Retinal pigment epithelial cell (primary cell): ENCODE measurements around the gene SUSD3.
"Not testable (repeated sequence)": the region's sequence is repeated elsewhere in the genome, so short reads cannot be mapped to it uniquely, and the experiment has no call there.

ENCODE experiments used
- DNase-seq: peaks from one replicate; pipeline ENCODE4 v3.0.0-alpha.2; 2010; ENCODE audit warnings: low read depth
- H3K4me3 ChIP-seq: 2 replicates; pipeline ENCODE4 v1.5.1; 2011; ENCODE audit warnings: mild to moderate bottlenecking, low read length, control low read depth, moderate library complexity
- TF ChIP-seq, protein P1 (sequence below): conservative IDR thresholded peaks from 2 replicates; pipeline ENCODE4 v1.5.1; 2011; ENCODE audit warnings: low read depth, low read length, control low read depth, inconsistent platforms

The SUSD3 gene

DNA sequence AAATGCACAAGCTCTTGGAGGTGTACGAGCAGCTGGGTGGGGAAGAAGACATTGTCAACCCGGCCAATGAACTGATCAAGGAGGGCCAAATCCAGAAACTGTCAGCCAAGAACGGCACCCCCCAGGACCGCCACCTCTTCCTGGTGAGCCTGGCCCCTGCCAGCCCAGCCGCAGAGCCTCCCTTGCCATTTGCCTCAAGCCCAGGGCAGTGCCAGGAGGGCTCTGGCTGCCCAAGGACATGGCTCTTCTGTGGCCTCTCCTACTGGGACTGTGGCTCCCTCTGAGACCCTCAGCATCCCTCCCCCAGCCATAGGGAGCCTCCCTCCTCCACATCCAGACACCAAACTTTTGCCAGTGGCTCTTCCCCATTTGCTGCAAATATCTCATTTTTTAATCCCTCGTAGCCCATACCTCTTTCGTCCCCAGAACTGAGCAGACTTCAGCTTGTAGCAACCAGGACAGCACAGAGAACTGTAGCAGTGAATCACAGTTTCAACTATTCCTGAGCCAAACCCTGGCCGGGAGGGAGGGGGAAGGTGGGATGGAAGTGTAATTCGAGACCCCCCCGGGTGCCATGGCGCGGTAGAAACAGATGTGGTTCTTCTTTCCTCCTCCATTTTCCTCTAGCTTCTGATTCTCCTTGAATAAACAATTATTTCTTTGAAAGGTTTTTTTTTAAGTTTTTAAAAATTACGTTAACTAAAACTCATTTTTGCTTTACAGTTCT is 44.5 kb upstream of the SUSD3 start:
- no peak for DNase-seq
- TF ChIP-seq, protein P1, sequence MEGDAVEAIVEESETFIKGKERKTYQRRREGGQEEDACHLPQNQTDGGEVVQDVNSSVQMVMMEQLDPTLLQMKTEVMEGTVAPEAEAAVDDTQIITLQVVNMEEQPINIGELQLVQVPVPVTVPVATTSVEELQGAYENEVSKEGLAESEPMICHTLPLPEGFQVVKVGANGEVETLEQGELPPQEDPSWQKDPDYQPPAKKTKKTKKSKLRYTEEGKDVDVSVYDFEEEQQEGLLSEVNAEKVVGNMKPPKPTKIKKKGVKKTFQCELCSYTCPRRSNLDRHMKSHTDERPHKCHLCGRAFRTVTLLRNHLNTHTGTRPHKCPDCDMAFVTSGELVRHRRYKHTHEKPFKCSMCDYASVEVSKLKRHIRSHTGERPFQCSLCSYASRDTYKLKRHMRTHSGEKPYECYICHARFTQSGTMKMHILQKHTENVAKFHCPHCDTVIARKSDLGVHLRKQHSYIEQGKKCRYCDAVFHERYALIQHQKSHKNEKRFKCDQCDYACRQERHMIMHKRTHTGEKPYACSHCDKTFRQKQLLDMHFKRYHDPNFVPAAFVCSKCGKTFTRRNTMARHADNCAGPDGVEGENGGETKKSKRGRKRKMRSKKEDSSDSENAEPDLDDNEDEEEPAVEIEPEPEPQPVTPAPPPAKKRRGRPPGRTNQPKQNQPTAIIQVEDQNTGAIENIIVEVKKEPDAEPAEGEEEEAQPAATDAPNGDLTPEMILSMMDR = no peak
- H3K4me3 ChIP-seq = no peak overlapping the region

DNA sequence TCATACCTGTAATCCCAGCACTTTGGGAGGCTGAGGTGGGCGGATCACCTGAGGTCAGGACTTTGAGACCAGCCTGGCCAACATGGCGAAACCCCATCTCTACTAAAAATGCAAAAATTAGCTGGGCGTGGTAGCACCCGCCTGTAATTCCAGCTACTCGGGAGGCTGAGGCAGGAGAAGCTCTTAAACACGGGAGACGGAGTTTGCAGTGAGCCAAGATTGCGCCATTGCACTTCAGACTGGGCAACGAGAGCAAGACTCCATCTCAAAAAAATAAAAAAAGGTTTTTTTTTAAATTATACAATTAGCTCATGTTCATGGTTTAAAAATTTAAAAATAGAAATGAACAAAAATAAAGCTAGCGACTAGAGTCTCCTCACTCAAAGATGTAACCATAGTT is 43.3 kb upstream of the SUSD3 start:
- H3K4me3 ChIP-seq, DNase-seq: not testable (repeated sequence)

DNA sequence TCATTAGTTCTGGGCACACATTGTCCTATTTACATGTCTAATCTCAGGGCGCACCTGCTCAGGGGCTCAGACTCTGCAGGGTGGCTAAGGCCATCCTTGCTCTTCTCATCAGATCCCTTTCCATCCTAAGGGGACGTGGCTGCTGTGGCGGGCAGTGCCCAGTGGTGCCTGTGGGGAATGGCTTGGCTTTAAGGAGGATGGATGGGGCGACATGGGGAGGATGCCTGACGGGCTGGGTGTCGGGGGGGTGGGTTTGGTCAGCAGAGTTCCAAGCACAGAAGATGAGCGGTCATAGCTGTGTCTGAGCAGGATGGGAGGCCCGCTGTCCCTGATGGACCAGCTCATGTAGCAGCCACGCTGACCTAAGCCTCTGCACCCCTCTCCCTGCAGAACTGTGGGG is 40.9 kb upstream of the SUSD3 start:
- TF ChIP-seq, protein P1 = no peak
- no peak for DNase-seq
- no peak overlapping the region for H3K4me3 ChIP-seq

DNA sequence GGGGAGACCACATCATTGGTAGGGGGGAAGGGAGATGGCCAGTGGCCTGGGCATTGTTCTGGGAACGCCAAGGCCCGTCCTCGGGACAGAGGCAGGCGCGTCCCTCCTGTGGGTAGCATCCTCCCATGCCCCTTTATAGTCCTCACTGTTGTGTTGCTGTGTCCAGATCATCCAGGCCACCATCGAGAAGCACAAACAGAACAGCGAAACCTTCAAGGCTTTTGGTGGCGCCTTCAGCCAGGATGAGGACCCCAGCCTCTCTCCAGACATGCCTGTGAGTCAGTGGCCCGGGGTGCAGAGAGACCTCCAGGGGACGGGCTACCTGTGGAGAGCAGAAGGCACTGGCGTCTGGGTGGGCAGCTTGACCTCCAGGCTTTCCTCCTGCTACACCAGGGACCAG is 38.4 kb upstream of the SUSD3 start:
- TF ChIP-seq, protein P1 = no peak
- no peak overlapping the region for H3K4me3 ChIP-seq
- no peak for DNase-seq

DNA sequence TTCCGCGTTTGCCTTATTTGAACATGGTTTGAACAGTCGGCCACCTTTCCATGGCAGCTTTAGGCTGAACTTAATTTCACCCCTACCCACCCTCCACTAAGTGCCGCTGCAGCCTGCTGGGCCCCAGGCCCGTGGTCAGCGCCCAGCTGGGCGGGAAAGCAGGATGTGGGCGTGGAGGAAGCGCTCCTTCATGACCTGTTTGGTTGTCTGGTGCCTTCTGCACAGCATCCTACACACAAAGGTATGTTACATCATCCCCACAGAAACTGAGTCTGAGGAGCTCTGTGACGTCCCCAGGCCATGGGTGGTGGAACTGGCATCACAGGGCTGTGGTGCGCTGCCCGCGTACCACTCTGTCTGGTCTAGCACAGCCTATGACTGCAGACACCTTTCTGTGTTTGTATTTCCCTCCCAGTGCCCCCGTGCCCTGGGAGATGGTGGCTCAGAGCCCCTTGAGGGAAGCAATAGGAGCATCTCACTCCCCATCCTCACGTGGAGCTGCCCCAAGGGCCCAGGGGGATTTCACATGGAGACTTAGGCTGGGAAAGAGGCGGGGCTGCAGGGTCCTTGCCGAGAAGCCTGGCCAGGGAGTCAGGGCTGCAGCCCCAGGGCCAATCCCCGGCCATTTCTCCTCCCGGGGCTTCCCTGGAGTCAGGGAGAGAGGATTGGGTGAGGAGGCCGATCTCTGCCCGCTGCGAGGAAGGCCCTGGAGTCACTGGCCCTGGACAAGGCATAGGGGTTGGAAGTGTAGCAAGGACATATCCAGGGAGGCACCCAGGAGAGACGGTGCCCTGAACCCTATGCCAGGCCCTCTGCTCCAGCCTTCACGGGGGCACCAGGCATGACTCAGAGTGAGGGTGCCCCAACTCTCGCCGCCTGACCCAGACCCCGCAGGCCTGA is 37.5 kb upstream of the SUSD3 start:
- TF ChIP-seq, protein P1 = no peak
- DNase-seq = no peak
- no peak overlapping the region for H3K4me3 ChIP-seq

DNA sequence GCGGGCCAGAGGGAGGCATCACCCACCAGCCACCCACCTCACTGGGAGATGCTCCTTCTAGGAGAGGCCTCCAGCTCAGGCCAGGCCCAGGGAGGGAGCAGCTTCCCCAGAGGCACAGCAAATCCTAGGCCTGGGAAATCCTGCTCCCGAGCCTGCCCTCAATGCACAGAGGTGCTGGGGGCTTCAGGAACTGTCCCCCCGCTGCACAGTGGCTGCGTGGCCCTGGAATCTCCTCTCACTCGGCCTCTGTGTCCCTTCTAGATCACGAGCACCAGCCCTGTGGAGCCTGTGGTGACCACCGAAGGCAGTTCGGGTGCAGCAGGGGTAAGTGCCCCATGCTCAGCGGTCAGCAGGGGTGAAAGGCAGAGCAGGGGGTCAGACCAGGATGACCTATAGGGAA is 36.4 kb upstream of the SUSD3 start:
- TF ChIP-seq, protein P1 = no peak
- no peak overlapping the region for H3K4me3 ChIP-seq
- no peak for DNase-seq

DNA sequence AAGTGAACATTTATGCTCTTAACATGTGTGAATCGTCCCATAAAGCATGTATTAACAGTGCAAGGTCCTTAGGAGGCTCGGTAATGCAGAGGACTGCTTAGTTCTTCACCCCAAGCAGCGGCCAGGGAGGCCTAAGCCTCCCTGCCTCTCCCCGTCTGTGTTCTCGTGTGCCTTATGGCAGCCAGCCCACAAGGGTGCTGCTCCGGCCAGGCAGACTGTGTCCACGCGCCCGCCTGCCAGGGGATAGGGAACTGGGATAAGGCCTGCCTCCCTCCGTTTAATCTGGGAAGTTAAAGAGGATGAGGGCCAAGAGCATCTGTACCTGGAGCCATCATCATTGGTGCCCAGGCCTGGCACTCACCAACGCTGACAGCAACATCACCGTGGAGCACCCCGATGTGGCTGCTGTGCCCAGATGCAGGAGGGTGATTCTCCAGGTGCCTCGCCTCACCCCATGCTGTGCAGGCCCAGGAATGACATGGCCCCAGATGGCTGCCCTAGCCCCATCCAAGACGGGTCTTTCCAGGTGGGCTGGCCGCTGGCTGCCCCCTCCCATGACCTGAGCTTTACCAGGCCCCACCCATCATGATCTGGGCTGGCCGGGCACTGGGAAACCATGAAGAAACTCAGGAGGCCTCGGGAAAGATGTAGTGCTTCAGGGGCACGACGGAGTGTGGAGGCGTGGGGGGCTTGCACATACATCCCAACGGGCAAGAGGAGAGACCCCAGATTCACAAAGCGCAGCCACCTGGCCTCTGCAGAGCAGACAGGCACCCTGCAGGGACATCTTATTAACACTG is 35.6 kb upstream of the SUSD3 start:
- no peak overlapping the region for H3K4me3 ChIP-seq
- DNase-seq = no peak
- TF ChIP-seq, protein P1 = no peak
